ENCODE data around the gene OXTR. TPM values are rescaled to one million over a fixed set of nuclear protein-coding genes. Genes with fewer than 3 reads are reported as not detected.

OXTR gene
- total and polyA plus RNA-seq, 2 of the 13 experiments (the other 11 are each of a cell fraction or from before 2014, with no cell fraction given): 0.36 to 0.95 TPM

- TF ChIP-seq LCORL (IDR thresholded peaks at IDR 0.05): no peak
- peak; percentile 80 for TF ChIP-seq LCORL (CRISPR knock-in tag; IDR thresholded peaks at IDR 0.05)
- no peak for TF ChIP-seq ZNF678 (CRISPR knock-in tag; IDR thresholded peaks at IDR 0.05)
- TF ChIP-seq TBX2 (CRISPR knock-in tag; IDR thresholded peaks at IDR 0.05; ENCODE audit: borderline replicate concordance): 0 out of 2 replicates have a peak, but pooled peaks have one; percentile 27
- TF ChIP-seq HOXA3 (CRISPR knock-in tag; IDR thresholded peaks at IDR 0.05): peak; percentile 55; the same call in 1 of the 2 replicates
- no peak for TF ChIP-seq NFIB (CRISPR knock-in tag; IDR thresholded peaks at IDR 0.05; ENCODE audit: borderline replicate concordance)
- TF ChIP-seq MIER3 (CRISPR knock-in tag; IDR thresholded peaks at IDR 0.05; ENCODE audit: borderline replicate concordance): 0 out of 2 replicates have a peak, but pooled peaks have one; percentile 37
- no peak for TF ChIP-seq ZSCAN25 (CRISPR knock-in tag; IDR thresholded peaks at IDR 0.05)
- TF ChIP-seq ZNF101 (CRISPR knock-in tag; IDR thresholded peaks at IDR 0.05; ENCODE audit: borderline replicate concordance, low read depth): no peak
- TF ChIP-seq ESRRA (CRISPR knock-in tag; IDR thresholded peaks at IDR 0.05; ENCODE audit: low read depth): 0 out of 2 replicates have a peak, but pooled peaks have one; percentile 34
- TF ChIP-seq HNF1B (CRISPR knock-in tag; IDR thresholded peaks at IDR 0.05): peak; percentile 66; the same call in 1 of the 2 replicates
- TF ChIP-seq ZBTB21 (CRISPR knock-in tag; IDR thresholded peaks at IDR 0.05): no peak
- TF ChIP-seq MNT (IDR thresholded peaks at IDR 0.05): no peak
- TF ChIP-seq ZFYVE20 (CRISPR knock-in tag; IDR thresholded peaks at IDR 0.05; ENCODE audit: borderline replicate concordance, low read depth): no peak
- peak; percentile 23; the same call in 1 of the 2 replicates for TF ChIP-seq HIVEP1 (CRISPR knock-in tag; IDR thresholded peaks at IDR 0.05)
- peak; percentile 100 for TF ChIP-seq ZNF800 (CRISPR knock-in tag; IDR thresholded peaks at IDR 0.05)
- peak; percentile 42; the same call in 1 of the 2 replicates for TF ChIP-seq RXRA (CRISPR knock-in tag; IDR thresholded peaks at IDR 0.05)
- TF ChIP-seq ZNF546 (CRISPR knock-in tag; conservative IDR thresholded peaks at IDR 0.05): no peak
- TF ChIP-seq TFDP1 (CRISPR knock-in tag; IDR thresholded peaks at IDR 0.05; ENCODE audit: borderline replicate concordance): peak; percentile 42; the same call in 1 of the 2 replicates
These were observed at the start of gene OXTR (continued) for GRCh38 chr3:8769088-8769822.
